Measurements from ENCODE around the gene MAP7D2. TPM values are rescaled to one million over a fixed set of nuclear protein-coding genes. Genes with fewer than 3 reads are reported as not detected.

The MAP7D2 gene
- total RNA-seq, 1 experiment from 2014 or later = 1.9 TPM

- Mint-ChIP-seq H3K4me1 (no peaks in the 10 kb centered on the region), H3K27me3 (ENCODE audit: low read depth) (no peaks in the 10 kb centered on the region), H3K4me3 (no peak overlapping the region), H3K27ac (no peak overlapping the region), H3K36me3 (ENCODE audit: insufficient read depth in 1 of 3, low read depth in 3 of 3) (peaks cover 22 to 51% (median 49%) of the 10 kb centered on the region in 3 experiments; a peak in 6 of 7 replicates), H3K9me3 (peaks cover 19 to 21% of the 10 kb centered on the region in 2 experiments)
- Histone ChIP-seq H3K9ac (ENCODE audit: extremely low read depth, insufficient read length, low read length) (no peak overlapping the region), H2BK5ac (ENCODE audit: insufficient read length, low read length) (no peak overlapping the region), H2AK5ac (ENCODE audit: insufficient read length, low read length) (no peak overlapping the region), H3K4me2 (ENCODE audit: insufficient read depth, insufficient read length, low read length) (no peak overlapping the region), H3K79me1 (ENCODE audit: insufficient read depth, low read depth, low read length, poor library complexity, severe bottlenecking) (no peaks in the 10 kb centered on the region), H3K27ac (ENCODE audit: insufficient read length, low read depth, low read length) (no peak overlapping the region), H2BK15ac (ENCODE audit: low read depth, low read length) (no peak overlapping the region), H4K8ac (replicated peaks; ENCODE audit: insufficient read length, low read depth, low read length) (no peak overlapping the region), H3K4ac (ENCODE audit: low read depth, low read length) (no peak overlapping the region), H4K91ac (ENCODE audit: insufficient read length, low read depth, low read length) (no peak overlapping the region), H3K23me2 (ENCODE audit: insufficient read length, low read depth, low read length, poor library complexity, severe bottlenecking) (no peaks in the 10 kb centered on the region), H2BK120ac (ENCODE audit: low read depth, low read length, poor library complexity, severe bottlenecking) (no peak overlapping the region), H4K20me1 (ENCODE audit: control insufficient read depth, insufficient read depth, insufficient read length) (no peaks in the 10 kb centered on the region), H3K23ac (ENCODE audit: insufficient read length, low read depth, low read length) (no peak overlapping the region), H3K14ac (ENCODE audit: insufficient read depth, low read length) (no peak overlapping the region), H2BK20ac (ENCODE audit: low read depth, low read length, poor library complexity, severe bottlenecking) (no peak overlapping the region), H3K56ac (ENCODE audit: insufficient read length, low read depth, low read length) (no peak overlapping the region), H3K27me3 (ENCODE audit: insufficient read depth, low read length) (no peaks in the 10 kb centered on the region), H3K79me2 (ENCODE audit: insufficient read depth, low read length) (no peaks in the 10 kb centered on the region), H4K5ac (ENCODE audit: insufficient read length, low read depth, low read length) (no peak overlapping the region), H2BK12ac (ENCODE audit: insufficient read length, low read depth, low read length) (no peak overlapping the region), H3T11ph (ENCODE audit: low read length) (no peak overlapping the region), H2AFZ (ENCODE audit: low read length) (no peak overlapping the region), H3K4me1 (ENCODE audit: insufficient read depth, low read length) (no peaks in the 10 kb centered on the region), H3K9me3 (ENCODE audit: control insufficient read depth, low read depth, low read length) (peaks cover 5% of the 10 kb centered on the region), H3K18ac (ENCODE audit: insufficient read length, low read depth, low read length) (no peak overlapping the region)
- TF ChIP-seq, protein P1, sequence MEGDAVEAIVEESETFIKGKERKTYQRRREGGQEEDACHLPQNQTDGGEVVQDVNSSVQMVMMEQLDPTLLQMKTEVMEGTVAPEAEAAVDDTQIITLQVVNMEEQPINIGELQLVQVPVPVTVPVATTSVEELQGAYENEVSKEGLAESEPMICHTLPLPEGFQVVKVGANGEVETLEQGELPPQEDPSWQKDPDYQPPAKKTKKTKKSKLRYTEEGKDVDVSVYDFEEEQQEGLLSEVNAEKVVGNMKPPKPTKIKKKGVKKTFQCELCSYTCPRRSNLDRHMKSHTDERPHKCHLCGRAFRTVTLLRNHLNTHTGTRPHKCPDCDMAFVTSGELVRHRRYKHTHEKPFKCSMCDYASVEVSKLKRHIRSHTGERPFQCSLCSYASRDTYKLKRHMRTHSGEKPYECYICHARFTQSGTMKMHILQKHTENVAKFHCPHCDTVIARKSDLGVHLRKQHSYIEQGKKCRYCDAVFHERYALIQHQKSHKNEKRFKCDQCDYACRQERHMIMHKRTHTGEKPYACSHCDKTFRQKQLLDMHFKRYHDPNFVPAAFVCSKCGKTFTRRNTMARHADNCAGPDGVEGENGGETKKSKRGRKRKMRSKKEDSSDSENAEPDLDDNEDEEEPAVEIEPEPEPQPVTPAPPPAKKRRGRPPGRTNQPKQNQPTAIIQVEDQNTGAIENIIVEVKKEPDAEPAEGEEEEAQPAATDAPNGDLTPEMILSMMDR (conservative IDR thresholded peaks at IDR 0.05) = no peak
- WGBS (ENCODE audit: extremely low coverage, insufficient read length, low lambda C conversion rate) = no CpG with 5 or more reads among the region's 1 CpG
- DNase-seq = no peak
Measured at GRCh38 chrX:20129547-20129946, 12.8 kb upstream of the MAP7D2 start.
